WTC11 (cell line): ENCODE measurements around the gene OGFOD3.

Source experiments
- CREB1 ChIP-seq: sonication (generic); formaldehyde crosslinking; IDR thresholded peaks from 2 replicates; pipeline ENCODE4 v1.8.0; 2023; ENCODE audit warnings: mild to moderate bottlenecking, missing genetic modification reagents
- CREM ChIP-seq: sonication (generic); formaldehyde crosslinking; IDR thresholded peaks from 2 replicates; pipeline ENCODE4 v1.8.1; 2022; ENCODE audit warnings: mild to moderate bottlenecking, missing genetic modification reagents, moderate library complexity
- FOXJ3 ChIP-seq: sonication (generic); formaldehyde crosslinking; IDR thresholded peaks from 2 replicates; pipeline ENCODE4 v1.9.0; 2021; ENCODE audit warnings: missing genetic modification reagents, mild to moderate bottlenecking, borderline replicate concordance
- SP1 ChIP-seq: sonication (generic); formaldehyde crosslinking; conservative IDR thresholded peaks from 2 replicates; pipeline ENCODE4 v1.8.1; 2022; ENCODE audit warnings: missing genetic modification reagents
- ZNF317 ChIP-seq: sonication (generic); formaldehyde crosslinking; IDR thresholded peaks from 2 replicates; pipeline ENCODE4 v1.8.1; 2023; ENCODE audit warnings: low read depth, mild to moderate bottlenecking, moderate library complexity, missing genetic modification reagents, borderline replicate concordance
- TF ChIP-seq, protein P1 (sequence below): sonication (generic); formaldehyde crosslinking; IDR thresholded peaks from 2 replicates; pipeline ENCODE4 v1.8.0; 2022; ENCODE audit warnings: mild to moderate bottlenecking, missing genetic modification reagents
- TF ChIP-seq, protein P2 (sequence below): fragments of 200-600 bp; IDR thresholded peaks from 2 replicates; pipeline ENCODE4 v1.8.0; 2022; ENCODE audit warnings: antibody characterized with exemption
- TF ChIP-seq, protein P3 (sequence below): sonication (generic); formaldehyde crosslinking; IDR thresholded peaks from 2 replicates; pipeline ENCODE4 v1.8.0; 2022; ENCODE audit warnings: missing genetic modification reagents
- TF ChIP-seq, protein P4 (sequence below): sonication (generic); formaldehyde crosslinking; IDR thresholded peaks from 2 replicates; pipeline ENCODE4 v1.8.0; 2022; ENCODE audit warnings: mild to moderate bottlenecking, missing genetic modification reagents
- TF ChIP-seq, protein P5 (sequence below): sonication (generic); formaldehyde crosslinking; IDR thresholded peaks from 2 replicates; pipeline ENCODE4 v1.8.1; 2023; ENCODE audit warnings: mild to moderate bottlenecking, missing genetic modification reagents, moderate library complexity

DNA sequence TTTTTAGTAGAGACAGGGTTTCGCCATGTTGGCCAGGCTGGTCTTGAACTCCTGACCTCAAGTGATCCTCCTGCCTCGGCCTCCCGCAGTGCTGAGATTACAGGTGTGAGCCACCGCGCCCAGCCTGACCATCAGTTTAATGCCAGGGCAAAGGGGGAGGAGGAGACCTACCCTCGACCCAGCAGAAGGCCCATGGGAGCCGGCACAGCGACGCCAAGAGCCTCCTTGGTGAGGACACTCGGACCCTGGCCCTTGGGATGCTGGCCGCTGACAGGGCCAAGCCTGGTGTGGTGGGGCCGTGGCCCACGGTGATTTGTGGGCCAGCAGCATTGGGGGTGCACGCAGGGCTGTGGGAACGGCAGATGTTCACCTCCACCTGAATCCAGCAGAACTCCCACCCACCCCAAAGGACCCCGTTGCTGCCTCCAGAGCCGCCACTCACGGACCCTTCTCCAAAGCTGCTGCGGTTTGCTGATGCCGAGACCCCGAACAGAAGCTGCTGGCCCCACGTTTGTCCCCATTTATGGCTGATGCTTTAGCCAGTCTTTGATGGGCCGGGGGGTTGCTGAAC is 26.8 kb downstream of the OGFOD3 start:
- TF ChIP-seq, protein P1, sequence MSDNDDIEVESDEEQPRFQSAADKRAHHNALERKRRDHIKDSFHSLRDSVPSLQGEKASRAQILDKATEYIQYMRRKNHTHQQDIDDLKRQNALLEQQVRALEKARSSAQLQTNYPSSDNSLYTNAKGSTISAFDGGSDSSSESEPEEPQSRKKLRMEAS = no peak
- TF ChIP-seq, protein P2, sequence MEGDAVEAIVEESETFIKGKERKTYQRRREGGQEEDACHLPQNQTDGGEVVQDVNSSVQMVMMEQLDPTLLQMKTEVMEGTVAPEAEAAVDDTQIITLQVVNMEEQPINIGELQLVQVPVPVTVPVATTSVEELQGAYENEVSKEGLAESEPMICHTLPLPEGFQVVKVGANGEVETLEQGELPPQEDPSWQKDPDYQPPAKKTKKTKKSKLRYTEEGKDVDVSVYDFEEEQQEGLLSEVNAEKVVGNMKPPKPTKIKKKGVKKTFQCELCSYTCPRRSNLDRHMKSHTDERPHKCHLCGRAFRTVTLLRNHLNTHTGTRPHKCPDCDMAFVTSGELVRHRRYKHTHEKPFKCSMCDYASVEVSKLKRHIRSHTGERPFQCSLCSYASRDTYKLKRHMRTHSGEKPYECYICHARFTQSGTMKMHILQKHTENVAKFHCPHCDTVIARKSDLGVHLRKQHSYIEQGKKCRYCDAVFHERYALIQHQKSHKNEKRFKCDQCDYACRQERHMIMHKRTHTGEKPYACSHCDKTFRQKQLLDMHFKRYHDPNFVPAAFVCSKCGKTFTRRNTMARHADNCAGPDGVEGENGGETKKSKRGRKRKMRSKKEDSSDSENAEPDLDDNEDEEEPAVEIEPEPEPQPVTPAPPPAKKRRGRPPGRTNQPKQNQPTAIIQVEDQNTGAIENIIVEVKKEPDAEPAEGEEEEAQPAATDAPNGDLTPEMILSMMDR = no peak
- TF ChIP-seq, protein P3, sequence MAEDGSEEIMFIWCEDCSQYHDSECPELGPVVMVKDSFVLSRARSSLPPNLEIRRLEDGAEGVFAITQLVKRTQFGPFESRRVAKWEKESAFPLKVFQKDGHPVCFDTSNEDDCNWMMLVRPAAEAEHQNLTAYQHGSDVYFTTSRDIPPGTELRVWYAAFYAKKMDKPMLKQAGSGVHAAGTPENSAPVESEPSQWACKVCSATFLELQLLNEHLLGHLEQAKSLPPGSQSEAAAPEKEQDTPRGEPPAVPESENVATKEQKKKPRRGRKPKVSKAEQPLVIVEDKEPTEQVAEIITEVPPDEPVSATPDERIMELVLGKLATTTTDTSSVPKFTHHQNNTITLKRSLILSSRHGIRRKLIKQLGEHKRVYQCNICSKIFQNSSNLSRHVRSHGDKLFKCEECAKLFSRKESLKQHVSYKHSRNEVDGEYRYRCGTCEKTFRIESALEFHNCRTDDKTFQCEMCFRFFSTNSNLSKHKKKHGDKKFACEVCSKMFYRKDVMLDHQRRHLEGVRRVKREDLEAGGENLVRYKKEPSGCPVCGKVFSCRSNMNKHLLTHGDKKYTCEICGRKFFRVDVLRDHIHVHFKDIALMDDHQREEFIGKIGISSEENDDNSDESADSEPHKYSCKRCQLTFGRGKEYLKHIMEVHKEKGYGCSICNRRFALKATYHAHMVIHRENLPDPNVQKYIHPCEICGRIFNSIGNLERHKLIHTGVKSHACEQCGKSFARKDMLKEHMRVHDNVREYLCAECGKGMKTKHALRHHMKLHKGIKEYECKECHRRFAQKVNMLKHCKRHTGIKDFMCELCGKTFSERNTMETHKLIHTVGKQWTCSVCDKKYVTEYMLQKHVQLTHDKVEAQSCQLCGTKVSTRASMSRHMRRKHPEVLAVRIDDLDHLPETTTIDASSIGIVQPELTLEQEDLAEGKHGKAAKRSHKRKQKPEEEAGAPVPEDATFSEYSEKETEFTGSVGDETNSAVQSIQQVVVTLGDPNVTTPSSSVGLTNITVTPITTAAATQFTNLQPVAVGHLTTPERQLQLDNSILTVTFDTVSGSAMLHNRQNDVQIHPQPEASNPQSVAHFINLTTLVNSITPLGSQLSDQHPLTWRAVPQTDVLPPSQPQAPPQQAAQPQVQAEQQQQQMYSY (CRISPR knock-in tag) = no peak
- TF ChIP-seq, protein P4, sequence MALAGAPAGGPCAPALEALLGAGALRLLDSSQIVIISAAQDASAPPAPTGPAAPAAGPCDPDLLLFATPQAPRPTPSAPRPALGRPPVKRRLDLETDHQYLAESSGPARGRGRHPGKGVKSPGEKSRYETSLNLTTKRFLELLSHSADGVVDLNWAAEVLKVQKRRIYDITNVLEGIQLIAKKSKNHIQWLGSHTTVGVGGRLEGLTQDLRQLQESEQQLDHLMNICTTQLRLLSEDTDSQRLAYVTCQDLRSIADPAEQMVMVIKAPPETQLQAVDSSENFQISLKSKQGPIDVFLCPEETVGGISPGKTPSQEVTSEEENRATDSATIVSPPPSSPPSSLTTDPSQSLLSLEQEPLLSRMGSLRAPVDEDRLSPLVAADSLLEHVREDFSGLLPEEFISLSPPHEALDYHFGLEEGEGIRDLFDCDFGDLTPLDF (CRISPR knock-in tag) = no peak
- TF ChIP-seq CREM (CRISPR knock-in tag) (no peak), SP1 (CRISPR knock-in tag) (no peak), FOXJ3 (CRISPR knock-in tag) (no peak), CREB1 (no peak), ZNF317 (no peak)
- TF ChIP-seq, protein P5, sequence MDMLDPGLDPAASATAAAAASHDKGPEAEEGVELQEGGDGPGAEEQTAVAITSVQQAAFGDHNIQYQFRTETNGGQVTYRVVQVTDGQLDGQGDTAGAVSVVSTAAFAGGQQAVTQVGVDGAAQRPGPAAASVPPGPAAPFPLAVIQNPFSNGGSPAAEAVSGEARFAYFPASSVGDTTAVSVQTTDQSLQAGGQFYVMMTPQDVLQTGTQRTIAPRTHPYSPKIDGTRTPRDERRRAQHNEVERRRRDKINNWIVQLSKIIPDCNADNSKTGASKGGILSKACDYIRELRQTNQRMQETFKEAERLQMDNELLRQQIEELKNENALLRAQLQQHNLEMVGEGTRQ (CRISPR knock-in tag) = no peak
